Adrenal gland (tissue), 12 donors: ENCODE measurements around the gene ATR. TPM values are rescaled to one million over a fixed set of nuclear protein-coding genes. Genes with fewer than 3 reads are reported as not detected.

Experiments used
- DNase-seq, 7 donors: peaks; one replicate each; pipeline ENCODE4 v3.0.0-alpha.2; 2019 to 2020
- H3K27ac ChIP-seq, 5 donors: fragments of 200-600 bp; sonication (generic) in 4 of 5; 1 replicate in 3 of 5; 2 replicates in 2 of 5; pipeline versions ENCODE4 v1.5.1 to v1.8.0; 2016 to 2020; ENCODE audit warnings: mild to moderate bottlenecking in 1 of 5
- H3K27me3 ChIP-seq: fragments of 200-600 bp; 2 replicates; pipeline ENCODE4 v1.8.0; 2021
- H3K36me3 ChIP-seq, 2 donors: fragments of 200-600 bp; replicated peaks in 1 of 2; 1 replicate in 1 of 2; 2 replicates in 1 of 2; pipeline versions ENCODE4 v1.5.1 to v1.8.0; 2018 to 2022
- H3K4me1 ChIP-seq, 2 donors: fragments of 200-600 bp; replicated peaks in 1 of 2; 1 replicate in 1 of 2; 2 replicates in 1 of 2; pipeline versions ENCODE4 v1.5.1 to v1.8.0; 2018 to 2021
- H3K4me3 ChIP-seq, 4 donors: fragments of 200-600 bp; sonication (generic) in 3 of 4; one replicate each; pipeline ENCODE4 v1.5.1; 2016 to 2018
- H3K9me3 ChIP-seq, 3 donors: fragments of 200-600 bp; sonication (generic) in 1 of 3; replicated peaks in 1 of 3; 1 replicate in 2 of 3; 2 replicates in 1 of 3; pipeline versions ENCODE4 v1.5.1 to v1.8.0; 2016 to 2021
- POLR2A ChIP-seq, 2 donors: fragments of 450-650 bp; IDR thresholded peaks; one replicate each; pipeline ENCODE4 v1.6.1; 2017; ENCODE audit warnings: antibody characterized with exemption in 2 of 2, mild to moderate bottlenecking in 2 of 2, moderate library complexity in 1 of 2
- WGBS, 4 donors: extraction: QIAGEN DNeasy Blood & Tissue Kit in 2 of 4; methylation state at CpG; one replicate each; pipeline versions ENCODE4 v1.1.5 to v1.1.7; 2013 to 2017; 5-methylcytosine and 5-hydroxymethylcytosine counted together
- intact Hi-C, 2 donors: fragments of 100-400 bp; cut with DNase I; formaldehyde crosslinking; loops; one replicate each; pipeline versions ENCODE4 v1.14.1 to v1.15.0; 2022 to 2023
- polyA plus RNA-seq, 3 donors: library from polyadenylated mRNA; stranded (reverse); fragments of 200-250 nt in 2 of 3; fragments of 350-450 nt in 1 of 3; fragmentation: Illumina TruSeq in 1 of 3; extraction: RNeasy Lipid Tissue Mini Kit (QIAGEN cat#74804) in 1 of 3; gene quantifications; one replicate each; pipeline ENCODE4 v1.2.3, GENCODE V29; 2013 to 2014
- total RNA-seq, 9 donors: library from RNA; depleted of rRNA in 4 of 9; stranded (reverse); fragments of >200 nt in 4 of 9; fragments of 120-200 nt in 1 of 9; fragmentation: NEBNext Ultra II Directional in 1 of 9; extraction: Animal tissue kit (Norgen Biotek cat#: 25700) in 1 of 9; gene quantifications; one replicate each; pipeline versions ENCODE4 v1.1.0 to v1.2.4, GENCODE V29; 2013 to 2023
- TF ChIP-seq, protein P1 (sequence below), 6 experiments: fragments of 450-650 bp in 4 of 6; fragments of 200-600 bp in 2 of 6; sonication (generic) in 1 of 6; IDR thresholded peaks; 1 replicate in 5 of 6; 2 replicates in 1 of 6; pipeline versions ENCODE4 v1.5.1 to v1.8.0; 2016 to 2021; ENCODE audit warnings: antibody characterized with exemption in 6 of 6, mild to moderate bottlenecking in 2 of 6, moderate library complexity in 1 of 6
- donor health status: healthy with polysubstance abuse.
- donor health status: Bipolar disorder and iron deficiency.
- donor health status: DM: yes; HTN: yes; CAD: no.
- donor health status: DM: no; HTN: no; CAD: no.
- donor health status: DM: no; HTN: no; CAD: no.
- donor health status: DM: yes; HTN: yes; CAD: no.

ATR gene
- total and polyA plus RNA-seq, 12 donors: 34.7 to 131 (median 53.3) TPM

DNA sequence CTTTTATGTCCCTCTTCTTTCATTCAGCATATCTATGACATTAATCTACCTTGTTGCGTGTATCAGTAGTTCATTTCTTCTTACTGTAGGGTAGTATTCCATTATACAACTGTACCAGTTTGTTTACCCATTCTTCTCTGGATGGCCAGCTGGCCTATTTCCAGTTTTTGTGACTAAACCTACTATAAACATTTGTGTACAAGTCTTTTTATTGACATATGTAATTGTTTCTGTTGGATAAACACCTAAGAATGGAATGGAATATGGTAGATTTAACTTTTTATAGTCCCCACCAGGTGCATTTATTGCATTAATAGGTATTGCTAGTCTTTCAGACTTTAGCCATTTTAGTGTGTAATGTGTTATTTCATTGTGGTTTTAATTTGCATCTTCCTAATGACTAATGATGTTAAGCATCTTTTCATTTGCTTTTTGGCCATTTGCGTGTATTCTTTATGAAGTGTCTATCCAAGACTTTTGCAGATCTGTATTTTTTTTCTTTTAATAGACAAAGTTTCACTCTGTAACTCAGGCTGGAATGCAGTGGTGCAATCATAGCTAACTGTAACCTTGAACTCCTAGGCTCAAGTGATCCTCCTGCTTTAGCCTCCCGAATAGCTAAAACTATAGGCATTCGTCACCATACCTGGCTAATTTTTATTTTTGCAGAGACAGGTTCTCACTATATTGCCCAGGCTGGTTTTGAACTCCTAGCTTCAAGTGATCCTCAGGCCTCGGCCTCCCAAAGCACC is 88.8 kb downstream of the ATR start:
- no peaks in the 10 kb centered on the region for H3K9me3 ChIP-seq
- 83 to 92% (median 89%) methylated on average over 5 of the region's 5 CpGs for WGBS, 4 donors
- peaks cover 0 to 23% of the 10 kb centered on the region in 2 donors for H3K36me3 ChIP-seq

DNA sequence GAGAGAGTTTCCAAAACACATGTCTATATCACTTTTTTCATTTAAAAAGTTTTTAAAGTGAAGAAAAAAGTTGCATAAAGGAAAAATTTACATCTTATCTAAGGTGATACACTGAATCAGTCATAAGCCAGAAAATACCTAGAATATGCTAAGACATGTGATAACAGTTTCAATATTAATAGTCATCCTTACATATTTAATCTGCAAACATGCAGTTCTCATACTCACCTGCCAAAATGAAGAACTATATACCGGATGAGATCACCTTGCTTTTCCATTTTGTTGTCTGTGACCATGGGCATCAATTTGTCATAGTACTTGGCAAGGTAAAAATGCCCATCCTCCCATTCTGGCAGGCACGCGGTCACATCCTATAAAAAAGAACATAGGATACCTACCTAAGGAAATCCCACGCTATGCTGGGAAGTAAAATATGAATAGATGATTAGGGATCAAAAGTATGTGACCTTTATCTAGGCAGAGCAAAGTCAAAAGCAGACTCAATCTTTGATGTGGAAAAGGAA is 93.6 kb downstream of the ATR start:
- intact Hi-C loops: no loop called here
- H3K4me1 ChIP-seq: no peaks in the 10 kb centered on the region
- H3K27ac ChIP-seq: no peak overlapping the region
- H3K9me3 ChIP-seq: peaks cover 0 to 7% (median 0%) of the 10 kb centered on the region in 3 donors
- peaks cover 0 to 9% of the 10 kb centered on the region in 2 donors for H3K36me3 ChIP-seq
- no peaks in the 10 kb centered on the region for H3K27me3 ChIP-seq
- TF ChIP-seq, protein P1, sequence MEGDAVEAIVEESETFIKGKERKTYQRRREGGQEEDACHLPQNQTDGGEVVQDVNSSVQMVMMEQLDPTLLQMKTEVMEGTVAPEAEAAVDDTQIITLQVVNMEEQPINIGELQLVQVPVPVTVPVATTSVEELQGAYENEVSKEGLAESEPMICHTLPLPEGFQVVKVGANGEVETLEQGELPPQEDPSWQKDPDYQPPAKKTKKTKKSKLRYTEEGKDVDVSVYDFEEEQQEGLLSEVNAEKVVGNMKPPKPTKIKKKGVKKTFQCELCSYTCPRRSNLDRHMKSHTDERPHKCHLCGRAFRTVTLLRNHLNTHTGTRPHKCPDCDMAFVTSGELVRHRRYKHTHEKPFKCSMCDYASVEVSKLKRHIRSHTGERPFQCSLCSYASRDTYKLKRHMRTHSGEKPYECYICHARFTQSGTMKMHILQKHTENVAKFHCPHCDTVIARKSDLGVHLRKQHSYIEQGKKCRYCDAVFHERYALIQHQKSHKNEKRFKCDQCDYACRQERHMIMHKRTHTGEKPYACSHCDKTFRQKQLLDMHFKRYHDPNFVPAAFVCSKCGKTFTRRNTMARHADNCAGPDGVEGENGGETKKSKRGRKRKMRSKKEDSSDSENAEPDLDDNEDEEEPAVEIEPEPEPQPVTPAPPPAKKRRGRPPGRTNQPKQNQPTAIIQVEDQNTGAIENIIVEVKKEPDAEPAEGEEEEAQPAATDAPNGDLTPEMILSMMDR (IDR thresholded peaks at IDR 0.05): no peak
- TF ChIP-seq POLR2A (IDR thresholded peaks at IDR 0.05): no peak
- DNase-seq: no peak
- 96 to 98% (median 97%) methylated on average over 4 of the region's 4 CpGs for WGBS, 4 donors
- H3K4me3 ChIP-seq: no peak overlapping the region

More for the DNA sequence above, 88.8 kb downstream of the ATR start:
- TF ChIP-seq POLR2A (IDR thresholded peaks at IDR 0.05): no peak
- TF ChIP-seq, protein P1 (IDR thresholded peaks at IDR 0.05): no peak
- DNase-seq: no peak
- no peaks in the 10 kb centered on the region for H3K27me3 ChIP-seq
- H3K27ac ChIP-seq: no peak overlapping the region
- no peaks in the 10 kb centered on the region for H3K4me1 ChIP-seq
- H3K4me3 ChIP-seq: no peak overlapping the region
- intact Hi-C loops: no loop called here

DNA sequence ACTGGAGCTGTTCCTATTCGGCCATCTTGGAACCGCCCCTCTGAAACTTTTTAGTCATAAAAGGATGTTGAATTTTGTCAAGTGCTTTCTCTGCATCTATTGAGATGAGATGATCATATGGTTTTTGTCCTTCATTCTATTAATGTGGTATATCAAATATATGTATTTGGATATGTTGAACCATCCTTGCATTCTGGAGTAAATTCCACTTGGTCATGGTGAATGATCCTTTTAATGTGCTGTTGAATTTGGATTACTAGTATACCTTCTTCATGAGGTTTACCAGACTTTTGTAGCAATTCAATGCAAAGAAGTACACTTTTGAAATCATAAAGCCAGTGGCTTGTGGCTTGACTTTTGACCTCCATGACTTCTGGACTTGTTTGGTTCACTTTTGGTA is 97.3 kb downstream of the ATR start:
- DNase-seq: no peak
- Histone ChIP-seq H3K4me1 (no peaks in the 10 kb centered on the region), H3K36me3 (peaks cover 0 to 9% of the 10 kb centered on the region in 2 donors), H3K9me3 (peaks cover 0 to 7% (median 0%) of the 10 kb centered on the region in 3 donors), H3K4me3 (no peak overlapping the region), H3K27me3 (no peaks in the 10 kb centered on the region), H3K27ac (no peak overlapping the region)
- TF ChIP-seq, protein P1 (IDR thresholded peaks at IDR 0.05): no peak
- no peak for TF ChIP-seq POLR2A (IDR thresholded peaks at IDR 0.05)
- WGBS, 4 donors: 96 to 100% (median 98%) methylated on average over 2 of the region's 2 CpGs
- intact Hi-C loops: no loop called here

- H3K27ac ChIP-seq: no peak overlapping the region
- no peak for DNase-seq
- intact Hi-C loops: no loop called here
- H3K27me3 ChIP-seq: no peaks in the 10 kb centered on the region
- H3K9me3 ChIP-seq: peaks cover 0 to 4% (median 0%) of the 10 kb centered on the region in 3 donors
- H3K4me3 ChIP-seq: no peak overlapping the region
- TF ChIP-seq POLR2A (IDR thresholded peaks at IDR 0.05): no peak
- TF ChIP-seq, protein P1 (IDR thresholded peaks at IDR 0.05): no peak
- peaks cover 0 to 1% of the 10 kb centered on the region in 2 donors for H3K36me3 ChIP-seq
- WGBS, 4 donors: 96 to 97% (median 97%) methylated on average over 4 of the region's 4 CpGs
- H3K4me1 ChIP-seq: peaks cover 0 to 5% of the 10 kb centered on the region in 2 donors
Measured at GRCh38 chr3:142470826-142471225, 107.7 kb downstream of the ATR start.
